GM12891 (cell line): ENCODE measurements around the gene TANC1.

Experiments
- POLR2A ChIP-seq: IDR thresholded peaks from 2 replicates; pipeline ENCODE4 v1.6.1; 2011; ENCODE audit warnings: low read depth, low read length, control low read depth
- POLR2AphosphoS5 ChIP-seq: IDR thresholded peaks from 2 replicates; pipeline ENCODE4 v1.6.1; 2011; ENCODE audit warnings: low read depth, low read length, control low read depth
- SPI1 ChIP-seq: IDR thresholded peaks from 2 replicates; pipeline ENCODE4 v1.6.1; 2011; ENCODE audit warnings: low read depth, low read length, control low read depth

DNA sequence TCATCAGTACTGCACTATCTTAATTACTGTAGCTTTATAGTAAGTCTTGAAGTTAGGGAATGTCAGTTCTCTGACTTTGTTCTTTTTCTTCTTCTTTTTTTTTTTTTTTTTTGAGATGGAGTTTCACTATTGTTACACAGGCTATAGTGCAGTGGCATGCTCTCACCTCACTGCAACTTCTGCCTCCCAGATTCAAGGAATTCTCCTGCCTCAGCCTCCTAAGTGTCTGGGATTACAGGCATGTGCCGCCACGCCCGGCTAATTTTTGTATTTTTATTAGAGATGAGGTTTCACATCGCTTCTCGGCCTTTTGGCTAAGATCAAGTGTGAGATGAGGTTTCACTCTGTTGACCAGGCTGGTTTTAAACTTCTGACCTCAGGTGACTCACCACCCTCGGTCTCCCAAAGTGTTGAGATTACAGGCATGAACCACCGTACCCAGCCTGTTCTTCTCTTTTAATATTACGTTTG lies 41.9 kb upstream of the TANC1 start:
- TF ChIP-seq POLR2AphosphoS5 (no peak), SPI1 (no peak), POLR2A (no peak)
